Fibroblast of lung (primary cell): Measurements from ENCODE around the gene PGM2L1. TPM values are rescaled to one million over a fixed set of nuclear protein-coding genes. Genes with fewer than 3 reads are reported as not detected.
A peak's percentile ranks its signal among the peaks of the same experiment; 100 is the strongest.

ENCODE experiments used
- DNase-seq, 2 donors: peaks; one replicate each; pipeline versions ENCODE4 v3.0.0 to v3.0.0-alpha.2; 2010; ENCODE audit warnings: low read depth in 2 of 2
- H2AFZ ChIP-seq: 2 replicates; pipeline ENCODE4 v1.5.1; 2012; ENCODE audit warnings: low read length, control low read depth, inconsistent platforms
- H3K27ac ChIP-seq: 2 replicates; pipeline ENCODE4 v1.5.1; 2011; ENCODE audit warnings: low read length, control low read depth; ENCODE audit not compliant: insufficient read depth
- H3K27me3 ChIP-seq: 2 replicates; pipeline ENCODE4 v1.5.1; 2011; ENCODE audit warnings: mild to moderate bottlenecking, low read length; ENCODE audit not compliant: control insufficient read depth, insufficient read depth
- H3K36me3 ChIP-seq: 2 replicates; pipeline ENCODE4 v1.5.1; 2011; ENCODE audit warnings: low read length; ENCODE audit not compliant: control insufficient read depth, insufficient read depth
- H3K4me1 ChIP-seq: 2 replicates; pipeline ENCODE4 v1.5.1; 2011; ENCODE audit warnings: low read length; ENCODE audit not compliant: control insufficient read depth, insufficient read depth; ENCODE audit errors: extremely low read depth
- H3K4me2 ChIP-seq: 2 replicates; pipeline ENCODE4 v1.5.1; 2011; ENCODE audit warnings: low read length, control low read depth; ENCODE audit not compliant: insufficient read depth; ENCODE audit errors: extremely low read depth
- H3K4me3 ChIP-seq, 4 experiments: fragments of 200-600 bp in 1 of 4; sonication (generic) in 1 of 4; replicated peaks in 1 of 4; 2 replicates each; pipeline ENCODE4 v1.5.1; 2011 to 2016; ENCODE audit warnings: low read length in 4 of 4, low read depth in 3 of 4, mild to moderate bottlenecking in 3 of 4, control low read depth in 2 of 4, inconsistent platforms in 1 of 4, mixed read lengths in 1 of 4; ENCODE audit not compliant: insufficient read depth in 1 of 4; ENCODE audit errors: control extremely low read depth in 1 of 4
- H3K79me2 ChIP-seq: 2 replicates; pipeline ENCODE4 v1.5.1; 2012; ENCODE audit warnings: mild to moderate bottlenecking, low read length, inconsistent platforms; ENCODE audit not compliant: control insufficient read depth, insufficient read depth
- H3K9ac ChIP-seq: 2 replicates; pipeline ENCODE4 v1.5.1; 2011; ENCODE audit warnings: mild to moderate bottlenecking, low read length, control low read depth; ENCODE audit not compliant: insufficient read depth
- H3K9me3 ChIP-seq: 2 replicates; pipeline ENCODE4 v1.5.1; 2012; ENCODE audit warnings: low read depth, low read length; ENCODE audit not compliant: control insufficient read depth, insufficient read depth
- H4K20me1 ChIP-seq: 2 replicates; pipeline ENCODE4 v1.5.1; 2011; ENCODE audit warnings: low read length; ENCODE audit not compliant: control insufficient read depth, insufficient read depth; ENCODE audit errors: extremely low read depth
- CTCF ChIP-seq, 2 donors: IDR thresholded peaks in 1 of 2; conservative IDR thresholded peaks in 1 of 2; 1 replicate in 1 of 2; 2 replicates in 1 of 2; pipeline ENCODE4 v1.5.1; 2011 to 2012; ENCODE audit warnings: low read length in 2 of 2, control low read depth in 1 of 2, inconsistent platforms in 1 of 2, low read depth in 1 of 2, mild to moderate bottlenecking in 1 of 2
- EZH2 ChIP-seq: IDR thresholded peaks from 2 replicates; pipeline ENCODE4 v1.5.1; 2012; ENCODE audit warnings: low read length, control low read depth, mild to moderate bottlenecking; ENCODE audit errors: missing control alignments
- polyA plus RNA-seq, 2 donors: library from polyadenylated mRNA; depleted of rRNA in 1 of 2; stranded (reverse) in 1 of 2; unstranded in 1 of 2; fragments of >200 nt; gene quantifications; 2 replicates each; pipeline ENCODE4 v1.2.1, GENCODE V29; 2011 to 2012; ENCODE audit warnings: missing spikeins in 1 of 2
- total RNA-seq: library from RNA; depleted of rRNA; stranded (reverse); fragments of >200 nt; gene quantifications from 2 replicates; pipeline ENCODE4 v1.2.1, GENCODE V29; 2014

The PGM2L1 gene
- total and polyA plus RNA-seq, 2 donors (not counting 1 experiment from before 2014, with no cell fraction given): 1.4 to 4.1 TPM

GRCh38 chr11:74327076-74327475, 71.2 kb downstream of the PGM2L1 start:
- peaks cover 12% of the 10 kb centered on the region for H3K4me1 ChIP-seq
- H3K27me3 ChIP-seq: no peaks in the 10 kb centered on the region
- H2AFZ ChIP-seq: no peak overlapping the region
- H3K27ac ChIP-seq: no peak overlapping the region
- no peak for DNase-seq
- H3K4me3 ChIP-seq: no peak overlapping the region
- no peaks in the 10 kb centered on the region for H3K9me3 ChIP-seq
- no peak for TF ChIP-seq CTCF (conservative IDR thresholded peaks at IDR 0.05 in 1 of 2, IDR thresholded peaks at IDR 0.05 in 1 of 2; ENCODE audit: low read depth in 1 of 2, low read length in 2 of 2)
- TF ChIP-seq EZH2: no peak
- no peak overlapping the region for H3K4me2 ChIP-seq
- no peaks in the 10 kb centered on the region for H3K36me3 ChIP-seq
- no peaks in the 10 kb centered on the region for H3K79me2 ChIP-seq
- H4K20me1 ChIP-seq: no peaks in the 10 kb centered on the region
- H3K9ac ChIP-seq: no peak overlapping the region

GRCh38 chr11:74326665-74327064, 71.6 kb downstream of the PGM2L1 start:
- TF ChIP-seq EZH2 (no peak), CTCF (conservative IDR thresholded peaks at IDR 0.05 in 1 of 2, IDR thresholded peaks at IDR 0.05 in 1 of 2; ENCODE audit: low read depth in 1 of 2, low read length in 2 of 2) (no peak)
- no peak overlapping the region for H2AFZ ChIP-seq
- no peak overlapping the region for H3K4me3 ChIP-seq
- no peaks in the 10 kb centered on the region for H3K9me3 ChIP-seq
- H3K9ac ChIP-seq: no peak overlapping the region
- H3K4me2 ChIP-seq: no peak overlapping the region
- H3K36me3 ChIP-seq: no peaks in the 10 kb centered on the region
- peaks cover 15% of the 10 kb centered on the region for H3K4me1 ChIP-seq
- H3K79me2 ChIP-seq: no peaks in the 10 kb centered on the region
- no peak for DNase-seq
- no peaks in the 10 kb centered on the region for H4K20me1 ChIP-seq
- no peak overlapping the region for H3K27ac ChIP-seq
- no peaks in the 10 kb centered on the region for H3K27me3 ChIP-seq

GRCh38 chr11:74325649-74326645, 72.3 kb downstream of the PGM2L1 start:
- H3K4me3 ChIP-seq: no peak overlapping the region
- H3K27ac ChIP-seq: no peak overlapping the region
- H3K9ac ChIP-seq: no peak overlapping the region
- H3K27me3 ChIP-seq: no peaks in the 10 kb centered on the region
- H3K79me2 ChIP-seq: no peaks in the 10 kb centered on the region
- H3K4me2 ChIP-seq: peak overlapping the region; percentile 40
- no peaks in the 10 kb centered on the region for H4K20me1 ChIP-seq
- DNase-seq: peak; percentile 93 to 98
- H3K36me3 ChIP-seq: no peaks in the 10 kb centered on the region
- H3K4me1 ChIP-seq: peaks cover 15% of the 10 kb centered on the region
- no peaks in the 10 kb centered on the region for H3K9me3 ChIP-seq
- no peak for TF ChIP-seq CTCF (conservative IDR thresholded peaks at IDR 0.05 in 1 of 2, IDR thresholded peaks at IDR 0.05 in 1 of 2; ENCODE audit: low read depth in 1 of 2, low read length in 2 of 2)
- TF ChIP-seq EZH2: no peak
- H2AFZ ChIP-seq: no peak overlapping the region
